ENCODE data around the gene RALGAPA2.
A peak's percentile ranks its signal among the peaks of the same experiment; 100 is the strongest.

RALGAPA2 gene

DNA sequence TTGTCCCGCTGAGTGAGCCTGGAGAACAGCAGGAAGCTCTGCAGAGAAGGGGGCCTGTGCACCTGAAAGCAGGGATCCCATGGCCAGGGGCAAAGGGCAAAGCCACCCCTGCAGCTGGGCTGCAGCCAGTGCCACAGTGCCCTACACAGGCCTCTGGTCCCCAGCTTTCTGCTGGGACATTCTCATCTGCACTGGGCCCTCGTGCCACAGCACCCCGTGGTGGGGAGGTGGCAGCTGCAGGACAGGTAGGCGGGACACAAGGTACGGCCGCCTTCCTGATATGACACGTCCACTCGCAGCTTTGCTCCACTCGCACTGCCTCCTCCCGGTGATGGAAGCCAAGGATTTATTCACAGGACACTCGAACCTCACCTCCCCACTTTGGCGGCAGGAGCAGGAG lies 317.4 kb downstream of the RALGAPA2 start:
- DNase-seq: no peak

GRCh38 chr20:20393207-20394120 lies 319.0 kb downstream of the RALGAPA2 start:
- DNase-seq: no peak

DNA sequence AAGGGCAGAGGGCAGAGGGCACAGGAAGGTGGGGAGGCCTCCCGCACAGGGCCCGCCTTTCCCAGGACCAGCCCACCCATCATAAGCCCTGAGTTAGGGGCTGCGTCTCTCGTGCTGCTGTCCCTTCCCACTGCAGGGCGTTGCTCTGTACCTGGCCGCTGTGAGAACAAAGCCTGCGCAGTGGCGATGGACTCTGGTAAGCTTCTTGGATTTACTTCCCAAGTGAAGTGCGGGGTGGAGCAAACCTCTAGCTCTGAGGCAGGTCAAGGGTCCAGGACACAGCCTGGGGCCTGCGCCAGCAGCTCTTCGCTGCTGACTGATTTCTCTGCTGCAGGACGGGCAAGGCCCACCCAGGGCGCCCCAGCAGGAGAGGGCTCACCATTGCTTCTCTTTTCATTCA lies 320.7 kb downstream of the RALGAPA2 start:
- DNase-seq: no peak

- DNase-seq: no peak
Measured at GRCh38 chr20:20391115-20391514, 321.3 kb downstream of the RALGAPA2 start.

DNA sequence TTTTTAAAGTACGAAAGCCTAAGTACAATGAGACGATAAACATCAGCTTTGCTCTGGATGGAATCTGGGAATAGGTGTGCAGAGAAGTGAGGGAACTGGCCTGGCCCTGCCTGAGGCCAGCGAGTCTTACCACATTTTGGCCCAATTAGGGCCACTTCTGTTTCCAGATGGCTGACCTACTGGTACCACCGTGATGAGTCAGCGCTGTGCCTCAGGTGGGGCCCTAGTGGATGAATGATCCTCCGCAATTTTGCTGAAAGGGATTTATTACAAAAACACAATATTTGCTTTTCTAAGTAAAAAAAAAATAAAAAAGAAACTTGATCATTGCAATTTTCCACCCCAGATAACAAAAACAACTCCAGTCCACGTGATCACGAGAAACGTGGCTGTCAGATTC lies 322.1 kb downstream of the RALGAPA2 start:
- DNase-seq: no peak

- DNase-seq: no peak
Measured at GRCh38 chr20:20386192-20386591, 326.3 kb downstream of the RALGAPA2 start.

GRCh38 chr20:20375862-20376261 lies 336.6 kb downstream of the RALGAPA2 start:
- DNase-seq: peak in 1 of 2 experiments; percentile 34

DNA sequence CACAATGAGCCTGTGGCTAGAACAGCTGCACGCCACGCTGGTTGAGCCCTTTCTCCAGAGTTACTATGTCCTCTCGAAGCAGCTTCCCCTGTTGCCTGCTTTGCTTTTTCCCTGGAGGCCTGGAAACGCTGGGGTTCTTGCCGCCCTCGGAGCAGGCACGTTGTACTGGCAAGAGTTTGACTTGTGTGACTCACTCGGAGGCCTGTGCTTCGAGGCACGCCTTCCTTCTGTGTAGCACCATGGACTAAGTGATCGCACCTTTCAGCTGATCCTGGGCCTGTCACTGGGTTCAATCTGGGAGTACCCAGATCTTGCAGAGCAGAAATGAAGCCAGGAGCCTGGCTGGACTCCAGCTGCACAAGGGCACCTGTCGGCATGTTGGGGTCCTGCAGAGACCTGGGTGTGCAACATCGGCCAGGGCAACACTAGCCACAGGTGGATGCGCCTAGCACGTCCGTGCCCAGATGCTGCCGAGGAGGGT lies 339.3 kb downstream of the RALGAPA2 start:
- peak; percentile 58 to 88 for DNase-seq

- DNase-seq: peak in 1 of 2 experiments; percentile 75
Measured at GRCh38 chr20:20371681-20372080, 340.8 kb downstream of the RALGAPA2 start.

DNA sequence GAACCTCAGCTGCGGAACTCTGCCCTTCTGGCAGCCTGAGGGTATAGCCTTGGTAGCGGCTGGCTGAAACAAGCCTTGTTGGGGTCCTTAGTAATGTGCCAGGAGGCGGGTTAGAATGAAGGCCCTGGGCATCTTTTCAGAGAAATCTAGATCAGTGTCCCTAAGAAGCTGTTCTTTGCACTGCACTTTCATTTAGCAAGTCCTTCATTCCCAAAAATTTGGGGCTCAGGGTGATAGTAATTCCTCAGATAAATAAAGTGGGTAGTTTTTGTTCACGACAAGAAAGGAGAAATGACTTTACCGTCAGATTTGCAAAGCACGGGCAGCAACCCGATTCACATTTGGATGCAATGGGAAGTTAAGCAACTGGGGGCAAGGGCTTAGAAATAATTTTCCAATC lies 341.4 kb downstream of the RALGAPA2 start:
- peak; percentile 61 to 91 for DNase-seq

GRCh38 chr20:20370094-20370575 lies 342.3 kb downstream of the RALGAPA2 start:
- peak; percentile 41 to 54 for DNase-seq

GRCh38 chr20:20369250-20370093 lies 343.0 kb downstream of the RALGAPA2 start:
- peak in 1 of 2 experiments; percentile 65 for DNase-seq

DNA sequence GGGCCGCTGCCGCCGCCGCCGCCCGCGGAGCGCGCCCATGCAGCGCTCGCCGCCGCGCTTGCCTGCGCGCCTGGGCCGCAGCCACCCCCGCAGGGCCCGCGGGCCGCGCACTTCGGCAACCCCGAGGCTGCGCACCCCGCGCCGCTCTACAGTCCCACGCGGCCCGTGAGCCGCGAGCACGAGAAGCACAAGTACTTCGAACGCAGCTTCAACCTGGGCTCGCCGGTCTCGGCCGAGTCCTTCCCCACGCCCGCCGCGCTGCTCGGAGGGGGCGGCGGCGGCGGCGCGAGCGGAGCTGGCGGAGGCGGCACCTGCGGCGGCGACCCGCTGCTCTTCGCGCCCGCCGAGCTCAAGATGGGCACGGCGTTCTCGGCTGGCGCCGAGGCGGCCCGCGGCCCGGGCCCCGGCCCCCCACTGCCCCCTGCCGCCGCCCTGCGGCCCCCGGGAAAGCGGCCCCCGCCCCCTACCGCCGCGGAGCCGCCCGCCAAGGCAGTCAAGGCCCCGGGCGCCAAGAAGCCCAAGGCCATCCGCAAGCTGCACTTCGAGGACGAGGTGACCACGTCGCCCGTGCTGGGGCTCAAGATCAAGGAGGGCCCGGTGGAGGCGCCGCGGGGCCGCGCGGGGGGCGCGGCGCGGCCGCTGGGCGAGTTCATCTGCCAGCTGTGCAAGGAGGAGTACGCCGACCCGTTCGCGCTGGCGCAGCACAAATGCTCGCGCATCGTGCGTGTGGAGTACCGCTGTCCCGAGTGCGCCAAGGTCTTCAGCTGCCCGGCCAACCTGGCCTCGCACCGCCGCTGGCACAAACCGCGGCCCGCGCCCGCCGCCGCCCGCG lies 343.8 kb downstream of the RALGAPA2 start:
- peak in 1 of 2 experiments; percentile 44 for DNase-seq

GRCh38 chr20:20367575-20368417 lies 344.6 kb downstream of the RALGAPA2 start, which contains the start of gene INSM1:
INSM1 (plus strand) TSS chr20:20368104; CDS start chr20:20368268, 164 bp downstream.
- peak; percentile 100 for DNase-seq

- DNase-seq: peak; percentile 52 to 81
Measured at GRCh38 chr20:20366876-20367574, 345.4 kb downstream of the RALGAPA2 start.

- peak; percentile 87 to 93 for DNase-seq
Measured at GRCh38 chr20:20366551-20366875, 345.9 kb downstream of the RALGAPA2 start.

DNA sequence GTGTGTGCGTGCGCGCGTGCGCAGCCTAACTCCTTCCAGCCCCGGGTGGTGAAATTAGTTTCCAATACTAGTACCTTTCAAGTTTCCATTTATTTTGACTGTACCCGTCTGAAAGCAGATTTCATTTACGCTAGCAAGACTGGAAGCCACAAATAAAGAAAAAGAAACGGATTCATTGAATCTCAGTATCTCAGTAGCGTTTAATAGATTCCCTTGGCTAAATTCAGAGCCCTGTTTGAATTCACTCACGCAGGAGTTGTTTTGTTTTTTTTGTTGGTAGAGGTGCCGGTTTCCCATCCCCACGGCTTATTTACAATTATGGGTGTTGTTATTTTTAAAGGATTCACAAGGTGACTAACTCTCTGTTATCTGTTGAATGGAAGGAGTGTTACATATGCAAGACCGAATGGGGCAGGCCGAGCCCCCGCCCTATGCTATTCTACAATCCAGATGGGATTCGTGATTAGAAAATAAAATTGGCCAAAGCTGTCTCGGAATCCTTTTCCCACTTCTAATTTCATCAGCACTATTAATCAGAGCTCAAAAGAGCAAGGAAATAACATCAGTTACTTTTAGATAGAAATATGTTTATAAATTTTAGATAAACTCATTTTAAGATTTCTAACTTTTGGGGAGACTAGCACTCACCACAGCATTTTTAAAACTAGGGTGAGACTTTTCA lies 346.8 kb downstream of the RALGAPA2 start:
- peak; percentile 17 to 76 for DNase-seq

DNA sequence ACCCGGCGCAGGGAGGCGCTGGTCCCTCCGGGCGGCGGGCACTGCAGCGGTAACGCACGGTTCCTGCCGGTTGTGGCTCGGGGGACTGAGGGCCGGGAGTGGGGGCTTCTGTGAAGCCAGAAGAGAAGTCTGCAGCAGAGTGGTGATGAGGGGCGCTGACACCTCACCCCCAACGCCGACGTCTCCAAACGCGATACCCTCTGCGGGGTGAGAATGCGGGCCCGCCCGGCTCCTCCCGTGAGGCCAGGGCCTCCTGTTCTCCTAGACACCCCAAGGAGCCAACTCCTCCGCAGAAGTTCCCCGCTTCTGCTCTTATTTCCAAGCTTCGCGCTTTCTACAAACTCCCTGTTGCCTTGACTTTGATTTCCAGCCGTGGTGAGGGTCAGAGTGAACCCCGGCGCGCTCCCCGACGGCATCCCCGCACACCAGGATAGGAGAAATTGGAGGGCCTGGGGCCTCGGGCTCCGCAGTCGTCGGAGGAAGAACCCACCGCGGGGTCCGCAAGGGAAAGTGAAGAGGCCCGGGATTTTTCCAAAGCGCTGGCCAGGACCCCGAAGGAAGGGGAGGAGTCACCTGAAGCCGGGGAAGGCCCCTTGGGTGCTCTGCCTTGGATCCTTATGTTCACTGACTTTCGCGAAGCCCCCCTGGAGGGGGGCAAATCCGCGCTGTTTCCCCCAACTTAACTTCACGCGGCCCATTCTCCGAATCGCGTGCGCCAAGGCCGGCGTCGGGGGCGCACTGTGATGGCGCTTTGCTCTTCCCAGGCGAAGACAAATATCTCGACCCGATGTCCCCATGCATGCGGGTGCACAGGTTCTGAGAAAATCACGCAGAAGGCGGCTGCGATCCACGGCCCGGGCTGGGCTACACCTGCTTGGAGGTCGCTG lies 347.6 kb downstream of the RALGAPA2 start:
- peak; percentile 68 to 76 for DNase-seq

Data from NCI-H524 (cell line).